ENCODE results near the gene TTC23L.

DNA sequence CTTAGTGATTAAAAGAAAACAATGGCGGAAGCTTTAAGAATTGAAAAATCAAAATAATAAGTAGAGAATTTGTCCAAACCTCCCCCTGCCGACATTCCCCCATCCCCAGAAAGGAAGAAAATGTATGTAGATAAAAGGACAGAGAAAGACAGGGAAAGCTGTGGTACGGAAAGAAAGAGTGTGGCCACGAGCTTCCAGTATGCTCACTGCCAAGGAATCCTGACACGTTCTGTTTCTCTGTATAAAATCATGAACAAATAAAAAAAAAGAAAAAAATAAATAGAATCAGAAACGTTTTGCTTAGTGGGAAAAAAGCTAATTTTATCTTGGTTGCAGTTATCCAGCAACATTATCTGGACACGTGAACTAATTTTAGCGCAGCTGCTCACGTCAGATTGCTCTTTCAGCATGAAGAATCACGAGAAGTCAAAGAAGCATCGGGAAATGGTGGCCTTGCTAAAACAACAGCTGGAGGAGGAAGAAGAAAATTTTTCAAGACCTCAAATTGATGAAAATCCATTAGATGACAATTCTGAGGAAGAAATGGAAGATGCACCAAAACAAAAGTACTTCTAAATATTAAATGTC lies 105.6 kb downstream of the TTC23L start:
- TF ChIP-seq, protein P1, sequence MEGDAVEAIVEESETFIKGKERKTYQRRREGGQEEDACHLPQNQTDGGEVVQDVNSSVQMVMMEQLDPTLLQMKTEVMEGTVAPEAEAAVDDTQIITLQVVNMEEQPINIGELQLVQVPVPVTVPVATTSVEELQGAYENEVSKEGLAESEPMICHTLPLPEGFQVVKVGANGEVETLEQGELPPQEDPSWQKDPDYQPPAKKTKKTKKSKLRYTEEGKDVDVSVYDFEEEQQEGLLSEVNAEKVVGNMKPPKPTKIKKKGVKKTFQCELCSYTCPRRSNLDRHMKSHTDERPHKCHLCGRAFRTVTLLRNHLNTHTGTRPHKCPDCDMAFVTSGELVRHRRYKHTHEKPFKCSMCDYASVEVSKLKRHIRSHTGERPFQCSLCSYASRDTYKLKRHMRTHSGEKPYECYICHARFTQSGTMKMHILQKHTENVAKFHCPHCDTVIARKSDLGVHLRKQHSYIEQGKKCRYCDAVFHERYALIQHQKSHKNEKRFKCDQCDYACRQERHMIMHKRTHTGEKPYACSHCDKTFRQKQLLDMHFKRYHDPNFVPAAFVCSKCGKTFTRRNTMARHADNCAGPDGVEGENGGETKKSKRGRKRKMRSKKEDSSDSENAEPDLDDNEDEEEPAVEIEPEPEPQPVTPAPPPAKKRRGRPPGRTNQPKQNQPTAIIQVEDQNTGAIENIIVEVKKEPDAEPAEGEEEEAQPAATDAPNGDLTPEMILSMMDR (IDR thresholded peaks at IDR 0.05): no peak
- TF ChIP-seq POLR2A (IDR thresholded peaks at IDR 0.05) (no peak), EP300 (IDR thresholded peaks at IDR 0.05) (no peak)
